Measurements from ENCODE around the gene MDP1.

Gene MDP1

GRCh38 chr14:24181371-24182077 is 34.3 kb downstream of the MDP1 start:
- no peak for DNase-seq (ENCODE audit: low read depth)

DNA sequence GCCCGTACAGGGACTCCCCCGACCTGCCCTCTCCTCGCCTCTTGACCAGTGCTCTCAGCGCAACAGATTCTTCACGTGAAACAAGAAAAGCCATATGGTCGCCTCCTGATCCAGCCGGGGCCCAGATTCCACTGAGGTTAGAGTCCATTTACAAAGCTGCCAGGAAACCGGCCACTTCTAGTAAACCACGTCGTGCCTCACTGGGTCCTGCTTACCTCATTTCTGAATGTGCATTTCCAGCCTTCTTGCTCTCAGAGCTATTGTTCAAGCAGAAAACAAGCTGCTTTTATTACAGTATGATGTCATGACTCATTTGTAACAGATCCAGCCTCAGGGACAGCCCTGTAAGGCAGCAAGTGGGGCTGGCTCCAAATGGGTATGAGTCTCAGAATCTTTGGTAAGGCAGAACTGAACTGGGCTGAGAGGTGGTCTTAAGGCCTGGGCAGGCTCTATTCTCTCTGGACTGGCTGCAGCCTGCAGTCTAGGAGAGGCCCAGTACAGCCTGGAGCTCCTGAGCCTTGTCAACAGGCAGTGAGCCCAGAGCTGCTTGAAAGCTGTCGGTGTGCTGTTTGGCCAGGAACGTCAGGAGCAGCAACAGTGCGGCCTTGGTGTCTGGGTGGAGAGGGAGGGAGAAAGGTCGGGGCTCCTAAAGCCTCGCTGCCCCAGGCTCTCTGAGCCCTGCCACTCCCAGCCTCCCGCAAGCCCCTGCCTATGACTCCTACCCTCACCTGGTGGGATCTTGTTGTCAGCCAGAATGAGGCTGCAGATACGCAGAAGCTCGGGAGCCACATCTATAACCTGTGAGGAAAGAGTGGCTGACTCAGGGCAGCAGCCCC is 35.7 kb downstream of the MDP1 start:
- no peak for DNase-seq (ENCODE audit: low read depth)

- no peak for DNase-seq (ENCODE audit: low read depth)
These were observed 36.4 kb downstream of the MDP1 start for GRCh38 chr14:24179294-24179960.

DNA sequence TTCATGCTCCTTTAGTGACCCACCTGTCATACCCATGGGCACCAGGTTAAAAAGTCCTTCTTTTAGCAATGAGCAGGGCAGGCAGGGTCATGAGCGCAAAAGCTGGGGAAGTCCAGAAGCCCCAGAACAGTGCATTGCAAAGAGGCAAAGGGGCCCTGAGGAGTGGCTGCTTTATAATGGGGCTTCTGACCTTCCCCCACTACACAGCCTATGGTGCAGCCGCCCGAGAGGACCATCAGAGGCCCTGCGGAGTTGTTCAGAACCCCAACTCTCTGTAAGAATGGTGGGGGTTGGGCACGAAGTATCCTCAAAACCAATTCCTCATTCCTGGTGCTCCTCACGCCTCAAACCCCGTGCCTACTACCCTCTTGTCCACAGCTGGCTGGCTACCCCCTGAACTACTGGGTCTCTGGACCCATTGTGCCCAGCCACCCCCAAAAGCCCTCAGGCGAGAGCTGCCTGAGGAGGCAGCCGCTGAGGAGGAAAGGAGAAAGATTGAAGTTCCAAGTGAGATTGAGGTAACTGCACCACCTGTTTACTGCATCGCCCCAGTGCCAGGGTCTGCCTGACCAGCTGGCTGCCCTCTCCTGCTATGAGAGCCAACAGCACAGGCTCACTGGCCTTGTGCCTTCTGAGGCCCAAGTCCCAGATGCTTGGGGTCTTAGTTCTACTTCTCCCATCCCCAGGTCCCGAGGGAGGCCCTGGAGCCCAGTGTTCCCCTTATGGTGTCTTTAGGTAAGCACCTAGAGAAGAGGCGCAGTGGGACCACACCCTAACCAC is 37.3 kb downstream of the MDP1 start:
- DNase-seq (ENCODE audit: low read depth): no peak

DNA sequence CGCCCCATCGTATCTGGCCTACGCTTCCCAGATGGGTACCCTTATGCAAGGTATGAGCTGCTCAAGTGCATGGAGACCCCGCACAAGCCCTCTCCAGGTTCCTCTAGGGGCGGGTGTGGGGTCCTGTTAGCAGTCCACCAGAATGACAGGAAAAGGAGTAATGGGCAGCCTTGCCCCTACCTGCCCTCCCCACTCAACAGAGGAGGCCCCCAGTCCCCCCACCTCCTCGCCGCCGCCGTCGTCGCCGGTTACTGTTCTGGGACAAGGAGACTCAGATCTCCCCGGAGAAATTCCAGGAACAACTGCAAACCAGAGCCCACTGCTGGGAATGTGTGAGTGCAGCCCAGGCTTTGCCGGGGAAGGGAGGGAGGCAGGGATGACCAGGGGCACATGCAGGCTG is 38.0 kb downstream of the MDP1 start:
- no peak for DNase-seq (ENCODE audit: low read depth)

- no peak for DNase-seq (ENCODE audit: low read depth)
These were observed 38.6 kb downstream of the MDP1 start for GRCh38 chr14:24177041-24177825.

- no peak for DNase-seq (ENCODE audit: low read depth)
These were observed 39.3 kb downstream of the MDP1 start for GRCh38 chr14:24176599-24176998.

DNA sequence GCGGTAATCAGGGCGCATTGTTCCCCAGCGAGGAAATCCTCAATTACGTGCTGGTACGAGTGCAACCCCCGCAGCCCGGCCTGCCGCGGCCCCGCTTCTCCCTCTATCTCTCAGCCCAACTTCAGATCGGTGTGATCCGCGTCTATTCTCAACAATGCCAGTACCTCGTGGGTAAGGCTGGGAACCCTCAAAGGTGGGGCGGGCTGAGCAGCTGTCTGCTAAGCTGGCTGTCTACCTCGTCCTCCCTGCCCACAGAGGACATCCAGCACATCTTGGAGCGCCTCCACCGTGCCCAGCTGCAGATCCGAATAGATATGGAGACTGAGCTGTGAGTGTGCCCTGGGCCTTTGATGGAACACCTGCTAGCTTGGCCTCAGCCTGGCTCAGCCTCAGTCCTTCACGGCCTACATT is 43.0 kb downstream of the MDP1 start:
- DNase-seq (ENCODE audit: low read depth): no peak

DNA sequence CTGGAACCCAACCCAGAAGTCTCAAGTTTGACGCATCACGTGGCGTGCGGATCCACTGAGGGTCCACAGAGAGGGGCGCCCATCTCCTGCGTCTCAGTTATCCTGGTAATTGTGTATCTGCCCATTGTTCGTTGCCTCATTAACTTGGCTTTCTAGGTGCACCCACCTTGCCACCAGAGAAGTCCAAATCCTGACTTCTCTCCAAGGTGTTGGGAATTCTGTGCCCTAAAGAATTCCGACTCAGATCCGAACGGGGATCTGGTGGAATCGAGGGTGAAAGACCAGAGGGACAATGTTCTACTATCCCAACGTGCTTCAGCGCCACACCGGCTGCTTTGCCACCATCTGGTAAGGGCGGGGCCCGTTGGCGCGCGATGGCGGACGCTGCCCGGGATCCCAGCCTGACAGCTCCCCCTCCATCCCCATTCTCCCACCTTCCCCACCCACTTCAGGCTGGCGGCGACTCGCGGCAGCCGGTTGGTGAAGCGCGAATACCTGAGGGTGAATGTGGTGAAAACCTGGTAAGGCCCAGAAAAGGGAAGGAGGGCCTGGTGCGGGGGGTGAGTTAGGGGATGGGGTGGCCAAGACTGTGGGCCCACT is 43.5 kb downstream of the MDP1 start:
- DNase-seq (ENCODE audit: low read depth): no peak

- peak; percentile 64 for DNase-seq (ENCODE audit: low read depth)
These were observed 44.2 kb downstream of the MDP1 start, which contains the start of gene REC8 for GRCh38 chr14:24171422-24172260. REC8 (plus strand) TSS chr14:24172080; CDS start chr14:24172553, 473 bp downstream.

DNA sequence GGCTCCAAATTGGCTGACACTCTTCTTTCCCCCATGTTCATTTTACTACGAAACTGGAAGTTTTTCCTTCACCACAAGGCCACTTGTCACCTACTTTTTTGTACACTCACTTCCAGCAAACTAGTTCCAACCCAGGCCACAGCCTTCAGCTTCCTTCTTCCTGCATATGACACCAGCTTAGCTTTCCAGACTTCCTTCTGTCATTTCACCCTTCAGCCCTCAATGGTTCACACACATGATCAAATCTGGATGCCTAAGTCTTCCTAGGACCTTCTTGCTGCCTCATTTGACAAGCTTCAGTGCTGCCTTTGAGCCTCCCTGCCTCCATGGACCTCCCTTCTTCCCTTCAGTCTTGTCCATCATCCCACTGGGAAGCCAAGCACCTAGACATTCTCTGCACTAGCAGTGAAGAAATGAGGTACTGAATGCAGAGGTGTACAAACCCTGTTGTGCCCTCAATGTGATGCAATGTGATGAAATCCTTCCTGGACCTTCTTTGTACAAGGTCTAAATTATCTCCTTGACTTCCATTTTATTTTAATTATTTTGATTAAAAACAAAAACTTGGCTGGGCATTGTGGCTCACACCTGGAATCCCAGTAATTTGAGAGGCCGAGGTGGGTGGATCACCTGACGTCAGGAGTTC is 48.3 kb downstream of the MDP1 start:
- DNase-seq (ENCODE audit: low read depth): no peak

GRCh38 chr14:24165785-24166184 is 50.1 kb downstream of the MDP1 start:
- DNase-seq (ENCODE audit: low read depth): no peak

- DNase-seq (ENCODE audit: low read depth): no peak
These were observed 51.3 kb downstream of the MDP1 start for GRCh38 chr14:24164518-24164991.
